H1 (cell line): ENCODE data around the gene LOXL4. TPM values are rescaled to one million over a fixed set of nuclear protein-coding genes. Genes with fewer than 3 reads are reported as not detected.

Source experiments
- CTCF ChIA-PET: fragments of 300-600 bp; sonication (Branson Sonifier 250); formaldehyde crosslinking; loops from one replicate; lab custom pipeline; 2021; ENCODE audit not compliant: partially characterized antibody; lab: Charles Lee
- POLR2A ChIA-PET: fragments of 300-600 bp; sonication (Branson Sonifier 250); formaldehyde crosslinking; loops from one replicate; lab custom pipeline; 2021; ENCODE audit warnings: inconsistent platforms; ENCODE audit not compliant: partially characterized antibody; lab: Charles Lee
- DNase-seq, 2 experiments: peaks; one replicate each; pipeline versions ENCODE4 v3.0.0 to v3.0.0-alpha.2; 2010 to 2022; ENCODE audit warnings: low spot score in 2 of 2, low read depth in 1 of 2, mixed read lengths in 1 of 2
- FAIRE-seq: peaks from 2 replicates; lab custom pipeline; 2011; peaks lifted over from hg19 to GRCh38; lab: Jason Lieb, UNC
- H2AFZ ChIP-seq: 2 replicates; pipeline ENCODE4 v1.8.1; 2012; ENCODE audit warnings: low read length, inconsistent platforms
- H2AK5ac ChIP-seq: 2 replicates; pipeline ENCODE4 v1.6.1; 2013; ENCODE audit warnings: low read depth, low read length
- H2BK120ac ChIP-seq: replicated peaks from 2 replicates; pipeline ENCODE3; 2013; ENCODE audit warnings: low read depth, low read length, inconsistent platforms
- H2BK12ac ChIP-seq: 2 replicates; pipeline ENCODE4 v1.6.1; 2013; ENCODE audit warnings: low read depth, low read length
- H2BK15ac ChIP-seq: 2 replicates; pipeline ENCODE4 v1.6.1; 2013; ENCODE audit warnings: low read length
- H2BK20ac ChIP-seq: 2 replicates; pipeline ENCODE4 v1.6.1; 2013; ENCODE audit warnings: low read length
- H2BK5ac ChIP-seq: 2 replicates; pipeline ENCODE4 v1.6.1; 2013; ENCODE audit warnings: low read depth, low read length
- H3K14ac ChIP-seq: 2 replicates; pipeline ENCODE4 v1.6.1; 2013; ENCODE audit warnings: inconsistent platforms; ENCODE audit not compliant: insufficient read length
- H3K18ac ChIP-seq: 2 replicates; pipeline ENCODE4 v1.6.1; 2013; ENCODE audit warnings: low read length; ENCODE audit errors: extremely low read depth
- H3K23ac ChIP-seq: 2 replicates; pipeline ENCODE4 v1.6.1; 2013; ENCODE audit warnings: inconsistent platforms; ENCODE audit not compliant: insufficient read length
- H3K23me2 ChIP-seq: 2 replicates; pipeline ENCODE4 v1.6.1; 2013; ENCODE audit warnings: low read depth, low read length
- H3K27ac ChIP-seq: 2 replicates; pipeline ENCODE4 v1.6.1; 2011; ENCODE audit warnings: low read depth, low read length, inconsistent platforms
- H3K27me3 ChIP-seq, 4 experiments: replicated peaks in 1 of 4; 1 replicate in 1 of 4; 2 replicates in 3 of 4; pipeline versions ENCODE4 v1.6.1 to v1.8.1; 2011 to 2013; ENCODE audit warnings: low read length in 3 of 4, mild to moderate bottlenecking in 3 of 4, inconsistent platforms in 2 of 4, mixed read lengths in 2 of 4, moderate library complexity in 1 of 4; ENCODE audit not compliant: control insufficient read depth in 3 of 4, insufficient read depth in 3 of 4; ENCODE audit errors: extremely low read depth in 1 of 4
- H3K36me3 ChIP-seq, 4 experiments: 2 replicates each; pipeline versions ENCODE4 v1.6.1 to v1.8.1; 2011 to 2013; ENCODE audit warnings: mild to moderate bottlenecking in 4 of 4, low read length in 3 of 4, moderate library complexity in 2 of 4, control low read depth in 1 of 4, inconsistent platforms in 1 of 4; ENCODE audit not compliant: insufficient read depth in 4 of 4, control insufficient read depth in 2 of 4
- H3K4ac ChIP-seq: replicated peaks from 2 replicates; pipeline ENCODE3; 2013; ENCODE audit warnings: low read length, low read depth, mixed read lengths, inconsistent platforms; ENCODE audit not compliant: insufficient read length
- H3K4me1 ChIP-seq, 4 experiments: replicated peaks in 1 of 4; 1 replicate in 1 of 4; 2 replicates in 3 of 4; pipeline versions ENCODE4 v1.6.1 to v1.8.1; 2011 to 2013; ENCODE audit warnings: low read length in 3 of 4, inconsistent platforms in 2 of 4, mixed read lengths in 1 of 4; ENCODE audit not compliant: insufficient read depth in 4 of 4, control insufficient read depth in 3 of 4
- H3K4me2 ChIP-seq, 2 experiments: 2 replicates each; pipeline versions ENCODE4 v1.6.1 to v1.8.1; 2011 to 2013; ENCODE audit warnings: low read depth in 2 of 2, low read length in 2 of 2, control low read depth in 1 of 2, inconsistent platforms in 1 of 2, mild to moderate bottlenecking in 1 of 2; ENCODE audit not compliant: insufficient read depth in 1 of 2
- H3K4me3 ChIP-seq, 4 experiments: fragments of 200-600, 300-600 bp in 1 of 4; sonication (generic), shearing (Covaris generic), sonication (Bioruptor Twin) in 1 of 4; 2 replicates each; pipeline versions ENCODE4 v1.5.1 to v1.8.1; 2011 to 2016; ENCODE audit warnings: low read length in 4 of 4, low read depth in 3 of 4, control low read depth in 2 of 4, inconsistent platforms in 2 of 4, mild to moderate bottlenecking in 2 of 4, mixed read lengths in 1 of 4, moderate library complexity in 1 of 4; ENCODE audit not compliant: insufficient read depth in 2 of 4; ENCODE audit errors: extremely low read depth in 1 of 4
- H3K56ac ChIP-seq: replicated peaks from 2 replicates; pipeline ENCODE3; 2013; ENCODE audit warnings: low read depth, mild to moderate bottlenecking, mixed read lengths, low read length, inconsistent platforms; ENCODE audit not compliant: insufficient read length
- H3K79me1 ChIP-seq: 2 replicates; pipeline ENCODE4 v1.6.1; 2013; ENCODE audit warnings: low read depth, low read length, control low read depth
- H3K79me2 ChIP-seq, 2 experiments: 2 replicates each; pipeline versions ENCODE4 v1.6.1 to v1.8.1; 2012 to 2013; ENCODE audit warnings: low read length in 2 of 2, mild to moderate bottlenecking in 2 of 2, inconsistent platforms in 1 of 2; ENCODE audit not compliant: insufficient read depth in 2 of 2, control insufficient read depth in 1 of 2
- H3K9ac ChIP-seq, 4 experiments: replicated peaks in 1 of 4; 1 replicate in 1 of 4; 2 replicates in 3 of 4; pipeline versions ENCODE4 v1.6.1 to v1.8.1; 2011 to 2013; ENCODE audit warnings: low read depth in 3 of 4, low read length in 3 of 4, control low read depth in 2 of 4, mild to moderate bottlenecking in 2 of 4, moderate library complexity in 2 of 4, inconsistent platforms in 1 of 4; ENCODE audit errors: extremely low read depth in 1 of 4
- H3K9me3 ChIP-seq, 2 experiments: 2 replicates each; pipeline versions ENCODE4 v1.6.1 to v1.8.1; 2012 to 2013; ENCODE audit warnings: mild to moderate bottlenecking in 2 of 2, moderate library complexity in 2 of 2, control low read depth in 1 of 2, inconsistent platforms in 1 of 2, low read depth in 1 of 2, low read length in 1 of 2, mixed read lengths in 1 of 2; ENCODE audit not compliant: insufficient read depth in 2 of 2
- H4K20me1 ChIP-seq, 2 experiments: replicated peaks in 1 of 2; 2 replicates each; pipeline versions ENCODE3 to v1.8.1; 2011 to 2013; ENCODE audit warnings: inconsistent platforms in 2 of 2, low read length in 2 of 2, mild to moderate bottlenecking in 1 of 2; ENCODE audit not compliant: insufficient read depth in 2 of 2, control insufficient read depth in 1 of 2
- H4K5ac ChIP-seq: 2 replicates; pipeline ENCODE4 v1.6.1; 2013; ENCODE audit warnings: low read length, low read depth, mixed read lengths, inconsistent platforms; ENCODE audit not compliant: insufficient read length
- H4K8ac ChIP-seq: 2 replicates; pipeline ENCODE4 v1.8.0; 2013; ENCODE audit warnings: mild to moderate bottlenecking, moderate library complexity, low read length, inconsistent platforms; ENCODE audit not compliant: insufficient read depth; ENCODE audit errors: extremely low read depth
- H4K91ac ChIP-seq: replicated peaks from 2 replicates; pipeline ENCODE3; 2013; ENCODE audit warnings: low read length, mixed read lengths, inconsistent platforms; ENCODE audit not compliant: insufficient read length
- BACH1 ChIP-seq: IDR thresholded peaks from 2 replicates; pipeline ENCODE4 v1.6.1; 2012; ENCODE audit warnings: low read length, improper control_type of control experiment
- BRCA1 ChIP-seq: IDR thresholded peaks from 2 replicates; pipeline ENCODE4 v1.6.1; 2012; ENCODE audit warnings: low read depth, low read length, improper control_type of control experiment
- CEBPB ChIP-seq: IDR thresholded peaks from 2 replicates; pipeline ENCODE4 v1.6.1; 2012; ENCODE audit warnings: low read depth, low read length
- CHD2 ChIP-seq: IDR thresholded peaks from 2 replicates; pipeline ENCODE4 v1.6.1; 2012; ENCODE audit warnings: low read length, improper control_type of control experiment
- CTBP2 ChIP-seq: IDR thresholded peaks from 2 replicates; pipeline ENCODE4 v1.7.0; 2011; ENCODE audit warnings: borderline replicate concordance, mild to moderate bottlenecking, moderate library complexity, mixed read lengths, low read length; ENCODE audit not compliant: insufficient read depth, insufficient read length
- GTF2F1 ChIP-seq: IDR thresholded peaks from 2 replicates; pipeline ENCODE4 v1.6.1; 2012; ENCODE audit warnings: low read depth, low read length, improper control_type of control experiment, borderline replicate concordance
- HDAC2 ChIP-seq, 2 experiments: fragments of 300-600 bp in 1 of 2; sonication (generic) in 1 of 2; IDR thresholded peaks; 2 replicates each; pipeline ENCODE4 v1.6.1; 2011 to 2012; ENCODE audit warnings: low read depth in 2 of 2, low read length in 2 of 2, mild to moderate bottlenecking in 2 of 2, moderate library complexity in 2 of 2, borderline replicate concordance in 1 of 2, inconsistent platforms in 1 of 2
- KDM1A ChIP-seq: fragments of 200-600, 300-600 bp; sonication (generic); IDR thresholded peaks from 2 replicates; pipeline ENCODE4 v1.7.1; 2016; ENCODE audit warnings: mild to moderate bottlenecking, low read length, borderline replicate concordance
- KDM4A ChIP-seq: IDR thresholded peaks from one replicate; pipeline ENCODE4 v1.7.1; 2012; ENCODE audit warnings: low read depth, mild to moderate bottlenecking, moderate library complexity, low read length, inconsistent platforms; ENCODE audit not compliant: severe bottlenecking
- MAFK ChIP-seq: IDR thresholded peaks from 2 replicates; pipeline ENCODE4 v1.6.1; 2012; ENCODE audit warnings: low read depth, mild to moderate bottlenecking, improper control_type of control experiment, low read length
- NANOG ChIP-seq: IDR thresholded peaks from 2 replicates; pipeline ENCODE4 v1.6.1; 2011; ENCODE audit warnings: low read length, low read depth, mild to moderate bottlenecking, inconsistent platforms; ENCODE audit not compliant: insufficient read depth, poor library complexity, severe bottlenecking
- RNF2 ChIP-seq: fragments of 200-900, 300-1000 bp; sonication (generic); IDR thresholded peaks from 2 replicates; pipeline ENCODE4 v1.7.1; 2016; ENCODE audit warnings: borderline replicate concordance, low read depth, mild to moderate bottlenecking, antibody characterized with exemption, low read length; ENCODE audit not compliant: poor library complexity, severe bottlenecking; ENCODE audit errors: missing control alignments
- SP1 ChIP-seq: IDR thresholded peaks from 2 replicates; pipeline ENCODE4 v1.6.1; 2011; ENCODE audit warnings: low read depth, low read length
- TEAD4 ChIP-seq: IDR thresholded peaks from 2 replicates; pipeline ENCODE4 v1.6.1; 2012; ENCODE audit warnings: low read depth, low read length, inconsistent platforms, mixed read lengths
- WGBS, 2 experiments: shearing (Covaris generic) in 1 of 2; methylation state at CpG; one replicate each; pipeline versions ENCODE4 v1.1.6 to v1.1.7; 2013 to 2015; ENCODE audit warnings: low lambda C conversion rate in 2 of 2, mixed read lengths in 2 of 2, inconsistent platforms in 1 of 2, low coverage in 1 of 2, missing lambda C conversion rate in 1 of 2; ENCODE audit not compliant: insufficient replicate concordance in 2 of 2, insufficient coverage in 1 of 2, insufficient read length in 1 of 2; ENCODE audit errors: extremely low coverage in 1 of 2, missing lambda C conversion rate in 1 of 2; 5-methylcytosine and 5-hydroxymethylcytosine counted together
- polyA plus RNA-seq, 7 experiments: library from polyadenylated mRNA; depleted of rRNA in 3 of 7; stranded (reverse) in 5 of 7; unstranded in 2 of 7; fragments of >200 nt in 5 of 7; fragments of 200-250 nt in 2 of 7; gene quantifications; 1 replicate in 5 of 7; 2 replicates in 1 of 7; 4 replicates in 1 of 7; pipeline versions ENCODE4 v1.2.1 to v1.2.3, GENCODE V29; 2011 to 2013; ENCODE audit warnings: missing spikeins in 2 of 7, mixed read lengths in 2 of 7
- total RNA-seq: library from RNA; stranded (reverse); fragmentation: NEBNext Ultra II Directional; extraction: Animal tissue kit (Norgen Biotek cat#: 25700); gene quantifications from 2 replicates; pipeline ENCODE4 v1.2.1, GENCODE V29; 2021

Gene LOXL4
- total and polyA plus RNA-seq, 2 of the 8 experiments (the other 6 are each of a cell fraction or from before 2014, with no cell fraction given) = 0.13 to 0.27 TPM

DNA sequence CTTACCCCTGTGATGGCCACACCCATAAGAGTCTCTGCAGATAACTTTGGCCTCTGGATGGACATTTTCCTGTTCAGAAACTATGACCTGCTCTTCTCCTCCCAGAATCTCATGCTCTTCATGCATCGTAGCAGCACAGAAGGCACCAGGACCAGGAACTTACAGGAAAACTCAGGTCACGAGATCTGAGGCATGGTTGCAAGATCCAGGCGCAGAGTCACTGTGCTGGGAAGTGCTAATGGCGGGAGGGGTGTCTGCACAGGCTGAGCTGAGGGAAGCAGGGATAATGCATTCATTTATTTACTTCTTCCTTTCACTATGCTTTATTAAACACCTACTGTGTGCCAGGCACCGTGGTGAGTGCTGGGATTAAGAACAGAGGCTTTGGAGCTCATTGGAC, 48.2 kb upstream of the LOXL4 start:
- DNase-seq = no peak
- H3K27ac ChIP-seq = no peak overlapping the region
- no peak overlapping the region for H3K18ac ChIP-seq
- WGBS, 2 experiments = 84% methylated on average over 5 of the region's 5 CpGs; no CpG with 5 or more reads in 1 of the 2 experiments
- H3K4me2 ChIP-seq = no peak overlapping the region
- no peak overlapping the region for H2BK5ac ChIP-seq
- no peaks in the 10 kb centered on the region for H3K23me2 ChIP-seq
- H3K27me3 ChIP-seq = no peaks in the 10 kb centered on the region
- H2AK5ac ChIP-seq = no peak overlapping the region
- no peak overlapping the region for H4K91ac ChIP-seq
- no peak overlapping the region for H2BK20ac ChIP-seq
- H3K4ac ChIP-seq = no peak overlapping the region
- no peaks in the 10 kb centered on the region for H3K36me3 ChIP-seq
- no peaks in the 10 kb centered on the region for H3K9me3 ChIP-seq
- H4K20me1 ChIP-seq = no peaks in the 10 kb centered on the region
- H3K4me3 ChIP-seq = no peak overlapping the region
- no peak overlapping the region for H3K14ac ChIP-seq
- no peak overlapping the region for H2BK15ac ChIP-seq
- H3K9ac ChIP-seq = no peak overlapping the region
- no peak overlapping the region for H2BK12ac ChIP-seq
- no peak overlapping the region for H2BK120ac ChIP-seq
- peaks cover 0 to 3% (median 0%) of the 10 kb centered on the region in 4 experiments; a peak in 3 of 7 replicates for H3K4me1 ChIP-seq
- CTCF ChIA-PET = interaction anchor here (1.0 to 2.2 kb wide), 4 partner anchors 15 to 145 kb away, joined by 4 to 11 read pairs (median 5); no protein-coding TSS in a partner anchor
- FAIRE-seq = no peak
- no peaks in the 10 kb centered on the region for H3K79me1 ChIP-seq
- no peaks in the 10 kb centered on the region for H3K79me2 ChIP-seq
- H3K23ac ChIP-seq = no peak overlapping the region
- POLR2A ChIA-PET = no interaction called here
- no peak overlapping the region for H4K5ac ChIP-seq
- no peak overlapping the region for H4K8ac ChIP-seq
- H2AFZ ChIP-seq = no peak overlapping the region
- H3K56ac ChIP-seq = no peak overlapping the region
- TF ChIP-seq KDM4A (no peak), RNF2 (no peak), MAFK (no peak), BRCA1 (no peak), CTBP2 (no peak), CEBPB (no peak), BACH1 (no peak), HDAC2 (IDR thresholded peaks at IDR 0.05; ENCODE audit: borderline replicate concordance in 1 of 2, low read depth in 2 of 2, low read length in 2 of 2) (no peak), KDM1A (no peak), CHD2 (no peak), TEAD4 (no peak), GTF2F1 (no peak), SP1 (no peak), NANOG (no peak)
